ENCODE data around the gene RGR. TPM values are rescaled to one million over a fixed set of nuclear protein-coding genes. Genes with fewer than 3 reads are reported as not detected.

RGR gene
- total RNA-seq, 2 experiments from 2014 or later: not detected

DNA sequence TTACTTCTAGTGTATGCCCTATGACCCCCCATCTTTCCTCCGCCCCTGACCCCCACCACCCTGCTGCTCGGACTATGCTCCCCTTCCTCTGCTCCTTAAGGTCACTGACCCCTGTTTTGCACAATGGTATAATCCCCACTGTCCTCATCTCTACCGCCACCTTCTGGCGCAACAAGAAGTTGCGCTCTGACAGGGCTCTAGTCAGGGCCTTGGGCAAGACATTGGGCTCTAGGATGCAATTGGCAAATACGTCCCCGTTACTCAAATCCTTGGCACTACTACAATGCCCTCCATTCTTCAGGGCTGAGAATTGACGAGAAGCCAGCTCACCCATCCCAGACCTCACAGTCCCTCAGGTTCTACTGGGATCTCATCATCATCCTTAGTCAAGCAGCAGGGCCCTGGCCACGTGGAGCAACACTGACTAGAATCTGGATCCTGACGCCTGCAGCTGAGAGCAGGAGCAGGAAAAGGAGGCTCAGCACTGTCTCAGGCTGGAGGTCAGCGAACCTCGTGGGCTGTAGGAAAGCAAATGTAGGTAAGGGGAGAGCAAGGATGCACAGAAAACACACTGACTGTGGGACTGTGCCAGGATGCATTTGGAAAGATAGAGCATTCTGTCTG, 30.1 kb upstream of the RGR start:
- CTCF ChIA-PET: interaction anchor here (1.0 to 1.3 kb wide), 2 partner anchors 10 to 67 kb away, joined by 3 to 6 read pairs; no protein-coding TSS in a partner anchor
- POLR2A ChIA-PET: no interaction called here

DNA sequence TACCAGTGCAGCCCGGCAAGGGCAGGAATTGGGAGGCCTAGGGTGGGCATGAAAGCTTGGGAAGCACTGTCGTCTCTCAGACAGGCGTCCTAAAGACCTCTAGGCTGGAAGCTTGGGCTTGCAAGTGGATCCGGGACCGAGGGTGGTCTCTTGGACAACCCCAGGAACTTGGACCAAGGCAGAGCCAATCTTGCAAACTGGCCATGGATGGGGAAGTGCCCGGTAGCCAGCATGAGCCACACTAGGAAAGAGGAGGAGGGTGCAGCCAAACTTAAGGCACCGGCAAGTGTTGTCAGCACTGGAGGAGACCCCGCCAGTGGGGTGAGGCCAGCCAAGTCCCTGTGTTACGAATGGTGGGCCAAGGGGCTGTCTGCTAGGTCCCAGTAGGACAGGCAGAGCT, 28.0 kb upstream of the RGR start:
- CTCF ChIA-PET: interaction anchor here (0.8 kb wide), 1 partner anchor 12 kb away, joined by 3 read pairs; no protein-coding TSS in a partner anchor

DNA sequence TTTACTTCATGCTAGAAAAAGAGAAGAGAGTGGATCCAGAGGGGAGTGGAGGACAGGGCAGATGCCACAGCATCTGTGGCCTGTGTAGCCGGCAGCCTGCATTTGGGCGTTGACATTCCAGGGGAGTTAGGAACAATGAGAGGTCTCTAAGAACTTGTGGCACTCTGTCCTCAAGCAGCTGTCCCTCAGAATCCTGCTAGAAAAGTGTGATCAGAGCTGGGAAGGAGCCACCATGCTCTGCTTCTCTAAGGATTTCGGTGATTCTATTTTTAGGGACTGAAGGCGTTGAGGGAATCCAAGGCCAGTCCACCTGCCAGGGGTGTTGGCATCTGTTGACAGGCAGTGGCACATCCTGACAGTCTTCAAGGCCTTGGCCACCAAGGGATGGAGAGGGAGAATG, 27.1 kb upstream of the RGR start:
- ChIA-PET POLR2A (no interaction called here), CTCF (no interaction called here)

More for the DNA sequence above, 28.0 kb upstream of the RGR start:
- POLR2A ChIA-PET: no interaction called here

DNA sequence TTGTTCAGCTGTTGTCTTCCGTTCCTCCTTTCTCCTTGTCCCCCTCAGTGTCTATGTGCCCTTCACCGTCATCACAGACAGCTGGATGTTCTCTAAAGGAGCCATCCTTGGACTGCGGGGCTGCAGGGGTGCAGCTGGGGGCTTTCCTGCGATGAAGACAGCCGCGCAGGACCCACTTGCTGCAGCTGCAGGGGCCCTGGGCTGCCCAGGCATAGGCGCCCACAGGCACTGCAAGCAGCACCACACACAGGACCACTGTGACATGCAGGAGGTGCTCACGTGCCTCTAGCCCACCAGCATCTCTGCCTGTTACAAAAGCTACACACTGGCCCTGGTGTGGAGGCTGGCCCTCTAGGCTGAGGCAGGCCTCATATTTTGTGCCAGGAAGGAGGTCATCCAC, 22.9 kb upstream of the RGR start:
- ChIA-PET POLR2A (no interaction called here), CTCF (no interaction called here)

DNA sequence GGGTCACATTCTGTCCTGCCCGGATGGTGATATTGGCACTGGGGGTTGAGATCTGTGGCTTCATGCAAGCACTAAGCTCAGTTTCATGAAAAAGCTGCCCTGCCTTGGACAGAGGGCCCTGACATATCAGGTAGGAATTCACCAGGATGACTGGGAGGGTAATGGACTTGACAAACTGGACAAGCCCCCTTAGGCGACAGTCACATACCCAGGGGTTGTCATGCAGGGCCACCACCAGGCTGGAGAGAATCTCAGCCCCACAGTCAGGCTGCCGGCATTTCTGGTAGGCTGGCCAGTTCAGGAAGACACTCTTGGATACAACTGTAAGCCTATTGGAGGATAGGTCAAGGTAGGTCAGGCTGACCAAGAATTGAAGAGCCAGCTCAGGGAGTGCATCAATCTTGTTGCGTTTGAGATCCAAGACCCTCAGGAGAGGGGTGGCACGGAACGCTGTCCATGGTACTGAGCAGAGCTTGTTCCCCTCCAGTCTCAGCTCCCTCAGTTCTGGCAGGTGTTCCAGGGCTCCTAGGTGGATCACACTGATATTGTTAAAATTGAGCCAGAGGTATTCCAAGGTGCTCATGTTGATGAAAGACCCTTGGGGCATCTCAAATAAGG, 20.3 kb upstream of the RGR start:
- ChIA-PET POLR2A (no interaction called here), CTCF (no interaction called here)

DNA sequence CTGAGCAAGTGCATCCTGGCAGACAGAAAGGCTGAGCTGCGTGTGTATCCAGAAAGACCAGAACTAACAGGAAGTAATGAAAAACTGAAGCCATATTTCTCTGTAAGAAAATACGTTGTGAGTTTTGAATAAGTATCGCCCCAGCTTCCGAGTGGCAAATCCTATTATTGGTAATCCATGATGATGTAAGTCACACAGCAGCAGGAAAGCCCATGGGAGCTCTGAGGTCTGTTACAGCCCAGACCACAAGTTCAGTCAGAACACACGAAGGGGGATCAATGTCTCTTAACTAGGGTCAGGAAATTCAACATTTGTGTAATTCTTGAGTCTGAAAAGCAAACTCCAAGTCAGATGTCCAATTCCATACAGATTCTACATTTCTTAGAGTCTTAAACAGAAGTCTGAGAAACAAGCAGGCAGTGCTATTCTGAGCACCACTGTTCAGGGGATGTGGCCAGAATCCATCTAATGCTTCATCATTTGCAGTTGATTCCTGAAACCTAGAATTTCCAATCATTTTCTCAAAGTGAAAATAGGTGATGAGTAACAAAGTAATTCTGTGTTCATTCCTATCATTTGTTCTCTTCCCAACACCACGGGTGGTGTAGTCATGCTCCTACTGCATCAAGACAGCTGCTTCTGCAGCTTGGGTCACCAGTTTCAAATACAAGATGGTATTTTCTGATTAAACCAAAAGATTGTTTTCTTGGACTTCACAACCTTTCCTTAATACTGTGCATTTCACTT, 19.3 kb upstream of the RGR start, which contains the start of gene LRIT2:
Gene LRIT2 (minus strand): TSS at position 118 of the 747 bp plus-strand sequence. CDS start 24 bp downstream, at position 94.
- ChIA-PET POLR2A (no interaction called here), CTCF (no interaction called here)

DNA sequence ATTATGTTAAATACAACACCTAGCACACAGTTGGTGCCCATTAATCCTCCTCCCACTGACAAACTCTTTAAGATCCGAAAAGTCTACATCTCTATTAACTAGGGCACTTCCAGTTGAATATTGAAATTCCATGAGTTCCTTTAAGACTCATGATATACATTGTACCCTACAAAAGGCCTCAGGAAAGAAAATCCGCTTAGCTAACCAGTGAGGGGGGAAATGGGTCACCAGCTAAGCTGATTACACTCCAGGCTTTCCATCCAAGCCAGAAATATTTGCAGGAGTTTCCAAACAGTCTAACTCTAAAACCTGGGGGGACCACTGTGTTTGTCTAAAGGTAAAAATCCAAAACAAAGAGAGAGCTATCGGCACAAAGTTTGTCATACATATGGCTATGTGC, 18.2 kb upstream of the RGR start:
- POLR2A ChIA-PET: no interaction called here

DNA sequence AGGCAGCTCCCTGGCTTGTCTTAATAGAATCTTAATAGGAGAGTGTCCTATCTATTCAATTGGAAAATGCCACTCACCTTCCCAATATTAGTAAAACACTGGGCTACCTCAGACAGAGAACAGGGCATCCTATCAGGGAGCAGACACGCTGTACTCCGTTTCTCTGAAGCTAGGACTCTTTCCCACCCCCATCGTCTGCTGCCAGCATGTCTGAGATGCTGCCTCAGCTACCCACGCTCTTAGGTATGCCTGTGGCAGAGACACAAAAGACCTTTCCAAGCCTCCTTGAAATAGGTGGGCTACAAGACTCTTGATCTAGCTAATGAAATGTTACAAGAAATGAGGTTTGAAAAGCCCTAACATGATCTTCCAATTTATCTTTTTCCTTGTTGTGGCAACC, 17.0 kb upstream of the RGR start:
- CTCF ChIA-PET: no interaction called here
- POLR2A ChIA-PET: no interaction called here

More for the DNA sequence above, 18.2 kb upstream of the RGR start:
- CTCF ChIA-PET: interaction anchor here (0.8 kb wide), 1 partner anchor 12 kb away, joined by 3 read pairs; no protein-coding TSS in a partner anchor

DNA sequence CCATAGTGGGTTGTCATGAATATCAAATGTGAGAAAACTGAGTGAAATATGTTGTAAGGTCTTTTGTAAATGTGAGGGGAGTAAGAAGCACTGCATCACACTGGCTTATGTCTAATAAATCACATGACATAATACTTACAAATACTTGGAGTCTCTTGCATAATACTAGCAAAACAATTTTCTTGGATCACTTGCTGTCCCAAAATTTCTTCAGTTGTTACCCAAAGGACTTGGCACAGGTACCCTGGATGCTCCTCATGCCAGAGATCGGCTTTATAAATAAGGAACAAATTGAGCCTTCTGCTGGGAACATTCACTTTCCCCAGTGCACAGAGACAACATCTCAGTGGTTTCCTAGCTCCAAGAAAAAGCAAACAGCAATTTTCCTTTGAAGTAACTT, 14.5 kb upstream of the RGR start:
- ChIA-PET CTCF (no interaction called here), POLR2A (no interaction called here)

DNA sequence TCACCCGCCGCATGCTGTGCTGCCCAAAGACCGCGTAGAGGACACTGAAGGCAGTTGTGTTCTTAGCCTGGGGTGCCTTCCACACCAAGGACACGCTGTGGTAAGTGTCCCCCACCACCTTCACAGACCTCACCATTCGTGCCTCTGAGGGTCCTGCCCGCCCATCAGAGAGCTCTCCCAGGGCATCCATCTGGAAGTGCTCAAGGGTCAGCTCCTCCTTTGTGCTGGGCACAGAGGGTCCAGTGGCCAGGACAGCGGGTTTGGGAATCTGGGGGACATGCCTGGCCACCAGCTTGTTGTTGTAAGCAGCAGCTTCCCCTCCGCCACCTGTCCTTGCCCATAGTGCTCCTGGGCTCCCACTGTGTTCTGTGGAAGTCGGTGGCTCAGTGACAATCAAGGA, 12.5 kb upstream of the RGR start:
- CTCF ChIA-PET: no interaction called here
- POLR2A ChIA-PET: no interaction called here

DNA sequence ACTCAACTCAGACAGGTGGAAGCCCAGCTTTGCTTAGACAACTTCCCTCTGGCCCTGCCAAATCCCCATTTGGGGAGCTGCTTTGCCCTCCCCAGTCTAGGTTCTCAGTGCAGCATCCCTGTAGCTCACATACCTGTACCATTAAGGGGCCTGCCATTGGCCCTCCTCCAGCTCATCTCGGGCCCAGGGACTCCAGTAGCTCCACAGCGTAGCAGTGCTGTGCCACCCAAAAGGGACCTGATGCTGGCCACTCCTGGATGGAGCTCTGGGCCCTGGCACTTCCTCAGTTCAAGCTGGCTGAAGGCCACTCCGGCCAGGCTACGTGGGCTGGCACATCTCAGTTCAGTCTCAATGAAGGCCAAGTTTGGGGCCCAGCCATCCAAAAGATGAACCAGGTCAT, 10.9 kb upstream of the RGR start:
- CTCF ChIA-PET: no interaction called here
- POLR2A ChIA-PET: no interaction called here

DNA sequence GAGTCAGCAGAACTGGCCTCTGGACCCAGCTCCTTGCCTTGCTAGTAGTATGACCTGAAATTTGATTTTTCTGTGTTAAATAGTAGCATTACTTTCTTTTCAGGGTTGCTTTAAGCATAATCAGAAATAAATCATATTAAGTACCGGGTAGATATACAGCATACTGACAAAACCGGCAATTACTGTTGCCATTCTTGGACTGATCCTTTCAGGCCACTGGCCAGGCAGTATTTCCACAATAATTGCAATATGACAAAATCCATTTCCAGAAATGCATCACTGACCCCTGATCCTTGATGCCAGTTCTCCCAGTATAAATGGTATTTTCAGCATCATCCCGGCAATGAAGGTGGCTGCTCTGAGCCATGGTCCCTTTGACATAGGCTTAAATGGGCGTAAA, 10.4 kb upstream of the RGR start:
- POLR2A ChIA-PET: no interaction called here
- CTCF ChIA-PET: no interaction called here

DNA sequence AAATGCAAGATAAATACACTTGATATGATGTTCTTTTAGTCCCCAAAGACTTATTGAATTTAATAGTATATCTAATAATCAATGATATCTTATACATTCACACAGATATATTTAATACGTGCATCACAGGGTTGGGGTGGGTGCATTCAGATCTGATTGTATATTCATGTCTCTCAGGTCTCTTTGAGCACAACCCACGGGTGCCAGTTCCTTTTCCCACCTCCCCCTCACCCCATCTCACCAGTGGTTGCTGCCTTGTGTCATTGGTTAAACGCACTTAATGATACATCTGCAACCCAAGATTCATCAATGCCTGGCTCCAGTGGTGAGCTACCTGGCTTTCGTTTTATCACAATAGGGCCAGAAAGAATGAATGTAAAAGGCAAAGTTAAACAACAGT, 9.8 kb upstream of the RGR start:
- CTCF ChIA-PET: no interaction called here

DNA sequence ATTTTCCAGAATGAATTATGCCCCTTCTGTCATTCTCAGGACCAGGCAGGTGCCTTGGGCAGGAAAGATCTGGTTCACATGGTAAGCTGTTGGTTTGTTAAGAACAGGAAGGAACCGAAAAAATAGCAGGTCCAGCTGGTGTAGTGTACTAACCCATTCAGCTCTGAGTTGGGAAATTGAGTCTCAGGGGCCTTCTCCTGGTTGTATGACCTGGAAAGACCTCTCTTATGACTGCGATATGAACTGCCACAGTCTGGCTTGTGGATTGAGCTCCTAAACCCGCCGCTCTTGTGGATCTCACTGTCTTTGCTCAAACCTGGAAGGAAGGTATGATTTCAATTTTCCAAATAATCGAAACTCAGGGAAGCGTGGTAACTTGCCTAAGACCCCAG, 8.1 kb upstream of the RGR start:
- ChIA-PET CTCF (no interaction called here), POLR2A (no interaction called here)

More for the DNA sequence above, 9.8 kb upstream of the RGR start:
- POLR2A ChIA-PET: no interaction called here

DNA sequence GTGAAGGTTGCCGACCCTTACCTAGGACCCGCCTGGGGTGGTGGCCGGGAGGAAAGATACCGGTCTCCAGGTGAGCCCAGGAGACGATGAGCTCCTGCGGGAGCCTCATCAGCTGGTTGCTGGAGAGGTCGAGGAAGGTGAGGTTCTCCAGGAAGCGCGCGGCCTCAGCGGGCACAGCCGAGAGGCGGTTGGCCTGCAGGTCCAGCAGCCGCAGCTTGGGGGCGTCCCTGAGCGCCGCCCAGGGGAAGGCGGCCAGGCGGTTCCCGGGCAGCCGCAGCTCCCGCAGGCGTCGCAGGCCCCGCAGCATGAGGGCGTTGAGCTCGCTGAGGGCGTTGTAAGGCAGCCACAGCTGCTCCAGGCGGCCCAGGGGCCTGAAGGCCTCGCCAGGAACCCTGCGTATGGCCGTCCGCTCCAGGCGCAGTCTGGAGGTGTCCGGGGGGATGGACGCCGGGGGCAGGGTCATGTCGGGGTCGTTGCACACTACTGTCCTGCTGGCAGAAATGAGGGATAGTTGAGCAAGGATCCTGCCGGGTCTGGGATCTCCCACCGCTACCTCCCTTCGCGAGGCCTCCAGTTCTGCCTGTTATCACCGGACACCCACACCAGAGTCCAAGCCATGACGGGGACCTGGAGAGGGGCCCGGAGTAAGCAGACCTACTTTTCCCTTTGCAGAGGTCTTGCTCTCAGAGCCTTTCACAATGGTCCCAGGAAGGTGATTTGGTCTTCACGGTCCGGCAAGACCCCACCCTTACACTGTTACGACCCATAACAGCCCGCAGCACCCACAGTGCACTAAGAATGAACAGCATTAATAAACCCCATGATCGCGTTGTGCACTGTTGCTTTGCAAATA, 7.4 kb upstream of the RGR start:
- ChIA-PET POLR2A (no interaction called here), CTCF (no interaction called here)

DNA sequence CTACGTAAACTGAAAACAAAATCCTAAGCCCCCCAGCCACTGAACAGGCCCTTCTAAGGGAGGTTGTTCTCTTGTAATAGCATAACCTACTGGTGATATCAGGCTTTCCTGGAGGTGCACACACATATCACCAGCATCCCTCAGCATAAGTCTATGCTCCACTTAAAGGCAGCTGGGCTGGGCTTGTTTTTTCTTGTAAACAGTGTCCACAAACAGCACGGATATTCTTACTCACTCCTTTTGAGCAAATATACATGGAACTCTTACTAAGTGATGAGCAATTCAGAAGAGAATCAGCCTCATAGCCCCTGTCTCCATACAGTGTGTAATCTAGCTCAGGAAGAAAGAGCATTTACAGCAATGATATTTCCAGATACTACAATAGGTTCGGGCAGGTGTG, 5.9 kb upstream of the RGR start:
- POLR2A ChIA-PET: no interaction called here

DNA sequence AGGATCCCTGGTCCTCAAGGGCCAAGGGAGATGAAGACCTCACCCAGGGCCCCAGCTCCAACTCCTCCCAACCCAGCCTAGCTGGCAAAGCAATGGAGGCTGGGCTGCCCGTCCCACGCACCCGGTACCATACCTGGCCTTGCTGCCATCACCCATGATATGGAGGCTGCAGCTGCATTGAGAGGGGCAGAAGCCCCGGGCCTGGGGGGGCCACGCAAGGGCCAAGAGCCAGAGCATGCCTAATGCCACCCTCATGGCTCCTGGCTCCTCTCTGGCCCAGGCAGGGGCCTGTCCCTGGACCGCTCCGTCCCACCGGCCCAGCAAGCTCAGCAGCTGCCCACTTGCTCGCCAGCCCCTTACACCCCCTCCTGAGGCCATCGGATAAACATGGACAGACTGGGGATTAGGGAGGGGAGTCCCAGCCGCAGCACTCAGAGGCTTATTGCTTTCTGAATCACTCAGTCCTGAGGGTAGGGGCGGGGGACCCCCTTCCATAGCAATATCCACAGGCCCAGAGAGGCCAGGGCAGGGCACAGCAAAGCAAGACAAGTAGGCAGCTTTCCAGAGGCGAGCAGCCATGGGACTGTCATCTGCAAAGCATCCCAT, 3.6 kb upstream of the RGR start, which contains the start of gene LRIT1:
Gene LRIT1 (minus strand): TSS at position 362 of the 606 bp plus-strand sequence. CDS start 107 bp downstream, at position 255.
- CTCF ChIA-PET: interaction anchor here (1.1 kb wide), 1 partner anchor 25 kb away, joined by 3 read pairs; no protein-coding TSS in a partner anchor
- POLR2A ChIA-PET: no interaction called here

More for the DNA sequence above, 5.9 kb upstream of the RGR start:
- CTCF ChIA-PET: interaction anchor here (0.9 kb wide), 1 partner anchor 12 kb away, joined by 3 read pairs; no protein-coding TSS in a partner anchor

DNA sequence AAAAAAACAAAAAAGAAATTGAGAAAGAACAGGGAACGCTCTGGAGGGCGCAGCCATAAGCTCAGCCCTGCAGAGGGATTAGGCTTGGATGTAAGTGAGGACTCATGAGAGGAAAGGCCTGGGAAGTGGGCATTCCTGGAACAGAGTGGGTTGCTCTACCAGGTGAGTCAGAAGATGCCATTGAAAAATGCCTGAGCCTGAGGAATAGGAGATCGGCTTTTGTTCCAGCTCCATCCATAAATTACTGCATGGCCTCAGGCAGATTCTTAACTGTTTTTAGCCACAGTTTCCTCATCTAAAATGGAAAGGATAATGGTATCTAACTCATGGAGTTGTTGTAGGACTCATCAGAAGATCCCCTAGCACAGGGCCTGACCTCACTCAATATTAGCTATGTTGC, 1.1 kb upstream of the RGR start:
- ChIA-PET POLR2A (no interaction called here), CTCF (no interaction called here)

DNA sequence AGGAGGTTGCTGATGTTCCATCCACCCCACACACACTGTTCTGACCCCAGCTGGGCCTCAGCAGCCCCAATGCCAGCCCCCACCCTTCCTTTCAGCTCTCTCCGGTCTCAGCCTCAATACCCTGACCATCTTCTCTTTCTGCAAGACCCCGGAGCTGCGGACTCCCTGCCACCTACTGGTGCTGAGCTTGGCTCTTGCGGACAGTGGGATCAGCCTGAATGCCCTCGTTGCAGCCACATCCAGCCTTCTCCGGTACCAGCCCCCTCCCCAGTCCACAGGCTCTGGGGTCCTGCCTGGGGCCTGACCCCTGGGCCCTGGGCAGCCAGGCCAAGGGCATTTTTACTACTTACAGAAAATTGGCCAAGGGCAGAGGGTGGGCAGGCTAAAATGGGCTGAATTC, 2.6 kb downstream of the RGR start:
- ChIA-PET POLR2A (no interaction called here), CTCF (no interaction called here)

DNA sequence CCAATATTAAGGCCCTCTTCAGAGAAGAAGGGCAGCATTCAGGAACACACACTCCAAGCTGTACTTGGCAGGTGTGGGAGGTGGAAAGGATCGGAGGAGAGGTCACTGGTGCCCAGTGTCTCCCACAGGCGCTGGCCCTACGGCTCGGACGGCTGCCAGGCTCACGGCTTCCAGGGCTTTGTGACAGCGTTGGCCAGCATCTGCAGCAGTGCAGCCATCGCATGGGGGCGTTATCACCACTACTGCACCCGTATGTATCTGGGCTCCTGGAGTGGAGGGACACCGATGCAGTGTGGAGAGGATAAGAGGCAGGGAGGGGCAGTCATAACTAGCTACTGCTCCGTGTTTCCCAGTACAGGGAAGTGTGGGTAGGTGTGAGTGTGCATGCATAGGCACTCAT, 3.9 kb downstream of the RGR start:
- CTCF ChIA-PET: no interaction called here
- POLR2A ChIA-PET: no interaction called here

All from activated CD8-positive, alpha-beta memory T cell treated with anti-CD3 and anti-CD28 coated beads for 36 hours (primary cell).